ENCODE measurements around the gene PODXL2.
"Not testable (repeated sequence)": the region's sequence is repeated elsewhere in the genome, so short reads cannot be mapped to it uniquely, and the experiment has no call there.

Gene PODXL2

GRCh38 chr3:127604546-127605165 is 24.3 kb upstream of the PODXL2 start:
- DNase-seq (ENCODE audit: low spot score): no peak

- not testable (repeated sequence) for DNase-seq (ENCODE audit: low spot score)
Measured at GRCh38 chr3:127605547-127605946, 23.4 kb upstream of the PODXL2 start.

DNA sequence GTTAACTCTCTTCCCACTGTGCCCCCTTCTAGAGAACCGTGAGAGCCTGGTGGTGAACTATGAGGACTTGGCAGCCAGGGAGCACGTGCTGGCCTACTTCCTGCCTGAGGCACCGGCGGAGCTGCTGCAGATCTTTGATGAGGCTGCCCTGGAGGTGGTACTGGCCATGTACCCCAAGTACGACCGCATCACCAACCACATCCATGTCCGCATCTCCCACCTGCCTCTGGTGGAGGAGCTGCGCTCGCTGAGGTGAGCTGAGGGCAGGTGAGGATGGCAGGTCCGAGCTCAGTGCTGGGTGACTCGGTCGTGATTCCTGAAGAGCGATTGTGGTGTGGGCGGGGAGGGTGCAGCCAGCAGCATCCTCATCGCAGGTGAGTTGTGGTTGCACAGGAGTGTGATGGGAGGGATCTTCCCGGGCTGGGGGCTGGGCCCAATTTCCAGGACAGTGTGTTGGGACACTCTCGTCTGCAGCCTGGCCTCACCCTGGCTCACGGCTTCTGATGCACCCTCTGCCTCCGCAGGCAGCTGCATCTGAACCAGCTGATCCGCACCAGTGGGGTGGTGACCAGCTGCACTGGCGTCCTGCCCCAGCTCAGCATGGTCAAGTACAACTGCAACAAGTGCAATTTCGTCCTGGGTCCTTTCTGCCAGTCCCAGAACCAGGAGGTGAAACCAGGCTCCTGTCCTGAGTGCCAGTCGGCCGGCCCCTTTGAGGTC is 22.7 kb upstream of the PODXL2 start:
- DNase-seq (ENCODE audit: low spot score): no peak

DNA sequence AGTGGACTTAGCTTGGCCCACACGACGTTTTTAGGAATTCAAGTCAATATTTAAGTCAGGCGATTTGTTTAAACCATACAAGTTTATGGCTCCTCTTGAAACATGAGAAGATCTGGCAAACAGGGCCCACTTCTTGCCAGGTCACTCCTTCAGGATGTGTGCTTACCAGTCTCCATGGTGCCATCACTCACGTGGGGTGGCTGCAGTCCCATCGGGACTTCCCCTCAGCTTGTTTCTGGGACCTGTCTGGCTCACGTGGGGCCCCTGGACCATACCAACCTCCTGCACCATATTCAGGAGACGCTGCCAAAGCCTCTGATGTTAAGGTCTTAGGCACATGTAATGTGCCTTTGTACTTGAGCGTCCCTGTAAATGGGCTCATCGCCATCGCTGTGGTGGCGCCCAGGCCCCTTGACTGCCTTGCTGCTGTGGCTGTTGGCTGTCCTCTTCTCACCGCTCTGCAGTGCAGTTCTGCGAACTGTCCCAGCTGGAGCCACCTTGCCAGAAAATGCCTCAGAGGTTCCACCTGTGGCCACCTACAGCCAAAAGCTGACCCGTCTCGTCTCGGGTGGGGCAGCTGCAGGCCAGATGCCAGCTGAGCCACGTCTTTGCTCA is 21.9 kb upstream of the PODXL2 start:
- DNase-seq (ENCODE audit: low spot score): no peak

DNA sequence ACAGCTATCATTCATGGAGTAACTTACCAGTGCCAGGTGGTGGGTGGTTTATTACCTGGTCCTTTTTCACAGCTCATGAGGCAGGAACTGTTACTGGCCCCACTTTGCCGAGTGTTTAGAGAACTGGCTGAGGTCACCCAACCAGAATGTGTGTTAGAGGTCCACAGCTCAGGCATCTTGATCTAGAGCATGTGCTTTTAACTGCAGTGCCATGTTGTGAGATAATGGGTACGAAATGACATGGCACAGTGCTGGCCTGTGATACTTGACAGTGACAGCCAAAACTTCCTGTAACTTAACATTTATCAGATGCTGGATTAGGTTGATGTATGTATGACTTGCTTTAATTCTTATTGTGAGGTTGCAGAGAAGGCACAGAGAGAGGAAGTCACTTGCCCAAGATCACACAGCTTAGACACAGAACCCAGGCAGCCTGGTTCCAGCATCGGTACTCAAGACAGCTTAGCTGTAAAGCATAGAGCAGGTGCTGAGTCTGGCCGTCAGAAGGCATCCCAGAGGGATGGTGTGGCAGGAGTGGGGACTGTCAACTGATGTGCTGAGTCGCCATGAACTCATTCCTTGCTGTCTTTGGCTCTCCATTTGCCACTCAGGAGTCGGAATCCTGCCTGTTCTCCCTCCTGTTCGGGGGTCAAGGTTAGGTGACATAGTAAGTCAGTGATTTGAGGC is 21.2 kb upstream of the PODXL2 start:
- no peak for DNase-seq (ENCODE audit: low spot score)

DNA sequence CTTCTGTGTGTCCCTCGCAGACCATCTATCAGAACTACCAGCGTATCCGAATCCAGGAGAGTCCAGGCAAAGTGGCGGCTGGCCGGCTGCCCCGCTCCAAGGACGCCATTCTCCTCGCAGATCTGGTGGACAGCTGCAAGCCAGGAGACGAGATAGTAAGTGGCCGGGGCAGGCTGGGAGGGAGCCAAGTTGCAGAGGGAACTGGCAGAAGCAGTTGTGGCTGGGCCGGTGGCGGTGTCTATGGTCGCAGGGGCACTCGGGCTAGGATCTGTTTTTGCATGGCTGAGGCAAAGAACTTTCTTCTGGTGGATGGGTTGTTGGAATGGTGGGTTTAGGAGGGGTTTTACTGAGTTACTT is 20.6 kb upstream of the PODXL2 start:
- no peak for DNase-seq (ENCODE audit: low spot score)

GRCh38 chr3:127610105-127610504 is 18.9 kb upstream of the PODXL2 start:
- DNase-seq (ENCODE audit: low spot score): no peak

GRCh38 chr3:127611251-127611650 is 17.7 kb upstream of the PODXL2 start:
- DNase-seq (ENCODE audit: low spot score): no peak

- DNase-seq (ENCODE audit: low spot score): no peak
Measured at GRCh38 chr3:127612966-127613365, 16.0 kb upstream of the PODXL2 start.

- no peak for DNase-seq (ENCODE audit: low spot score)
Measured at GRCh38 chr3:127613406-127613805, 15.6 kb upstream of the PODXL2 start.

DNA sequence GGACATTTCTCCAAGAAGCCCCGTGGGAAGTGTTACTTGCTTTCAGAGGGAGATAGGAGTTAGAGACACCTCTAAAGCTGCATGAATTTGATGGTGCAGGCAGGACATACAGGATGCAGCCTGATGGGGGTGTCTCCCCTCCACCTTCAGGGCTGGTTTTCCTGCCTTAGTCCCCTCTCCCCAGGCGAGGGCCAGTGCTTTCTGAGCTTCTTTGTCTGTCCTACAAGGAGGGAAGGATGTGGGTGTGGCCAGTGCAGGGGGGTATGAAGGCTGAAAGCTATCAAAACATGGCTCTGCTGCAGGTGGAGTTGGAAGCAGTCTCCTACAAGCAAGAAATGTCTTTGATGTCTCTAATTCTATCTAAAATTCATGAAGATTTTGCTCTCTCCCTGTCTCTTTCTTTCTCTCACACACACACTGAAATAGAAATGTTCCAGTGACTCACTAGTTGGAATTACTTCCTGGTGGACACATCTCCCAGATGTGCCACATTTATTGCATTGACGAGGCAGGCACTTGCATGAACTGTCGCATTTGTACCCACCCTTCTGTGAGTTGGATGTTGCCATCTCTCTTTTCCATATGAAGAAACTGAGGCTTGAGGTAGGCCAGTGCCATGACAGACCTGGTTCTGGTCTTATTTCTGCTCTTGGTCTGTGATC is 13.9 kb upstream of the PODXL2 start:
- no peak for DNase-seq (ENCODE audit: low spot score)

DNA sequence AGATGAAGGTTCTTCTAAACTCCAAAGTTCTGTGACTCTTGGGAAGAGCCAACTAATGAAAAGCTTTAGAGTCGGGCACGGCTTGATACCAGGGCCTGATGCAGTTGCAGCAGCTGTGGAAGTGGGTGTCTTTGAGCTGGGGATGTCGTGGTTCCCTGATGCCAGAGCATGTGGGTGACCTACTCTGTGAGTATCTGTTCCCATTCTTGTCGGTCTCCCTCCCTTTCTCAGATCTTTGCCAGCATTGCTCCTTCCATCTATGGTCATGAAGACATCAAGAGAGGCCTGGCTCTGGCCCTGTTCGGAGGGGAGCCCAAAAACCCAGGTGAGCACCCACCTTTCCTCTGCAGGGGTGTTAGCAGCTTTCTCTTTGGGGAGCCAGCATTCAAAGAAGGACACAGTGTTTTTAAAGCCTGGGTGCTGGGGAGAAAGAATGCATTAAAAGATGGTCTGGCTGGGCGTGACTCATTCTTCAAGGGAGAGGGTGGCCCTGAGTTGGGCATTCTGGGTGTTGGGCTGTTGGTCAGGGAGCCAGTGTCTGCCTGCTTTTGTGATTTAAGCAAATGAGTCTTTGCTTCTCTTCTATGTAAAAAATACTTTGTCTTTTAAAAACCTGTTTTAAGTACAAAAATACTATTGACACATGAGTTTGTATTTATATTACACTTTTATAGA is 13.2 kb upstream of the PODXL2 start:
- DNase-seq (ENCODE audit: low spot score): no peak

GRCh38 chr3:127616836-127617605 is 12.0 kb upstream of the PODXL2 start:
- no peak for DNase-seq (ENCODE audit: low spot score)

- DNase-seq (ENCODE audit: low spot score): no peak
Measured at GRCh38 chr3:127618891-127619290, 10.1 kb upstream of the PODXL2 start.

DNA sequence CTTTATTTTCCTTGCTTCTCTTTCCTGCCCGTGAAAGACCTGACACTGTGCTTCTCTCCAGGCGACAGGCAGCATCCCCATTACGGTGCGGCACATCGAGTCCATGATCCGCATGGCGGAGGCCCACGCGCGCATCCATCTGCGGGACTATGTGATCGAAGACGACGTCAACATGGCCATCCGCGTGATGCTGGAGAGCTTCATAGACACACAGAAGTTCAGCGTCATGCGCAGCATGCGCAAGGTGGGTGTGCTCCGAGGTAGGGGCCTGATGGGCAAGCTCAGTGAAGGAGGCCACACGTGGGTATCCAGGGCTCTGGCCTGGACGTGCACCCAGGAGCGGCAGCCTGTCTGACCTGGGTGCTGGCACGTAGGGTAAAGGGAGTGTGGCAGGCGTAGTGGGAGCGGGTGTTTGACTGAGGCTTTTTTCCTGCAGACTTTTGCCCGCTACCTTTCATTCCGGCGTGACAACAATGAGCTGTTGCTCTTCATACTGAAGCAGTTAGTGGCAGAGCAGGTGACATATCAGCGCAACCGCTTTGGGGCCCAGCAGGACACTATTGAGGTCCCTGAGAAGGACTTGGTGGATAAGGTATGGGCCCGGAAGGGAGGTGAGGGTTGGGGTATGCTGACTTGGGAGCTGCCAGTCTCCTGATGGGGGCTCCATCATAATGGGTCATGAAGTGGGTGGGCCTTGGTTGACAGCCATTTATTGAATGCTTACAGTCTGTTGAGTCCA is 8.2 kb upstream of the PODXL2 start:
- no peak for DNase-seq (ENCODE audit: low spot score)

GRCh38 chr3:127622031-127622430 is 7.0 kb upstream of the PODXL2 start:
- DNase-seq (ENCODE audit: low spot score): no peak

DNA sequence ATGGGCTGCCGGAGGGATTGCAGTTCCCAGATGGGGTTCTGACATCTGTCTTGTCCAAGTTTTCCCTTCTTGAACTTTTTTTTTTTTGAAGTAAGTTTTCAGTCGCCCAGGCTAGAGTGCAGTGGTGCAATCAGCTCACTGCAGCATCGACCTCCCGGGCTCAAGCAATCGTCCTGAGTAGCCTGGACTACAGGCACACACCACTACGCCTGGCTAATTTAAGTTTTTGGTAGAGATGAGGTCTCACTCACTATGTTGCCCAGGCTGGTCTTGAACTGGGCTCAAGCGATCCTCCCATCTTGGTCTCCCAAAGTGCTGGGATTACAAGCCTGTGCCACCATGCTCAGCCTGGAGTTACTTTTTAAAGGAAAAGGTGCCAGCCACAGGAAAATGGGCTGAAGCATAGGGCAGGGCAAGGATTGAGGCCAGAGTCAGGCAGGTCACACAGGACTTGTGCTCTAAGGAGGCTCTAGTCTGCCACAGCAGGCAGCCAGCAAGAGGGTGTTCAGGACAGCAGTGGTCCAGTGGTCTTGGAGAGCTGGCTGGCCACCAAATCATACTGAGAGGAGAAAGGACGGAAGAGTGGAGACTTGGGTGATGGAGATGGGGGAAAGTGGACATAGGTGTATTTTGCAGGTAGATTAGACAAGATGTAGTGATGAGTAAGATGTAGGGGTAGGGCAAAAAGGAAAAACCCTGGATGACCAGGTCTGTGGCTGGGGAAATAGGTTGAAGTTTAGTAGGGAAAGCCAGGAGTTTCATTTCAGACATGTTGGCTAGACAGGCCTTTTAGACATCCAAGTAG is 6.0 kb upstream of the PODXL2 start:
- DNase-seq (ENCODE audit: low spot score): no peak

DNA sequence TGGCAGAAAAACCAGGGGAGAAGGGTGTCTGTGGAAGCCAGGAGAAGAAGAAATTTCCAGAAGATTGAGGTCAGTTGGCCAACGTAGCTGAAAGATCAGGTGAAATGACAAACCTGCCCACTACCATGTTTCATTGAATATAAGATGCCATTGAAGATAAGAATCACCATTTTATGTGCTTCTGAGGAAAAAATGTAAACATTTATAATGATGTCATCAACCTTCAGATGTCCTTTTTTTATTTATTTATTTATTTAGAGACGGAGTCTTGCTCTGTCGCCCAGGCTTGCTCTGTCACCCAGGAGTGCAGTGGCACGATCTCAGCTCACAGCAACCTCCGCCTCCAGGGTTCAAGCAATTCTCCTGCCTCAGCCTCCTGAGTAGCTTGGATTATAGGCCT is 4.9 kb upstream of the PODXL2 start:
- DNase-seq (ENCODE audit: low spot score): no peak

- no peak for DNase-seq (ENCODE audit: low spot score)
Measured at GRCh38 chr3:127625821-127626220, 3.2 kb upstream of the PODXL2 start.

DNA sequence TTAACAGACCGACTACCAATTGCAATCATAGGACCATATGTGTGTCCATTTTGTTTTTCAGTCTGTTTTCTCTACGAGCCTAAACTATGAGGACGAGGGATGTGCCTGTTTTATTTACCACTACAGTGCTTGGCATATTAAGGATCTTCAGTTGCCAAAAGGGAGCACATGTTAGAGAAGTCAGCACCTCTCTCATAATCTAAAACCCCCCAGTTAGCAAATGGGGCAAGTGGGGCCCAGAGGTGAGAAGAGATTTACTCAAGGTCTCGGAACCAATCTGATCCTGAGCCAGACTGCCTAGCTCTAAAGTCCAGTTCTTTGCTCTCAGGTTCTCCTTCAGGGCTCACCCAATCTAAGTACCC is 578 bp upstream of the PODXL2 start:
- no peak for DNase-seq (ENCODE audit: low spot score)
